HCEC 1CT (cell line): ENCODE results near the gene PVALB.
"Not testable (repeated sequence)": the region's sequence is repeated elsewhere in the genome, so short reads cannot be mapped to it uniquely, and the experiment has no call there.

Experiments
- DNase-seq: peaks from one replicate; pipeline ENCODE4 v3.0.0-alpha.2; 2017

The PVALB gene

DNA sequence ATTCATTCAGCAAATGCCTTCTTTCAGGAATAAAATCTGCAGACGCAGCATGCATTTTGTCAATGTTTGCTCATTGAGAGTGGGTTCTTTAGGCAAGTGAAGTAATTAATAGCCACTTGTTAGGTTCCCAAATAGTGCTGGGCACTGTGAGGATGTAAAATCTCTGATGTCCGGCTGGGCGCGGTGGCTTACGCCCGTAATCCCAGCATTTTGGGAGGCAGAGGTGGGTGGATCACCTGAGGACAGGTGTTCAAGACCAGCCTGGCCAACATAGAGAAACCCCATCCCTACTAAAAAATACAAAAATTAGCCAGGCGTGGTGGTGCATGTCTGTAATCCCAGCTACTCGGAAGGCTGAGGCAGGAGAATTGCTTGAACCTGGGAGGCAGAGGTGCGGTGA is 62.0 kb downstream of the PVALB start:
- DNase-seq = not testable (repeated sequence)

DNA sequence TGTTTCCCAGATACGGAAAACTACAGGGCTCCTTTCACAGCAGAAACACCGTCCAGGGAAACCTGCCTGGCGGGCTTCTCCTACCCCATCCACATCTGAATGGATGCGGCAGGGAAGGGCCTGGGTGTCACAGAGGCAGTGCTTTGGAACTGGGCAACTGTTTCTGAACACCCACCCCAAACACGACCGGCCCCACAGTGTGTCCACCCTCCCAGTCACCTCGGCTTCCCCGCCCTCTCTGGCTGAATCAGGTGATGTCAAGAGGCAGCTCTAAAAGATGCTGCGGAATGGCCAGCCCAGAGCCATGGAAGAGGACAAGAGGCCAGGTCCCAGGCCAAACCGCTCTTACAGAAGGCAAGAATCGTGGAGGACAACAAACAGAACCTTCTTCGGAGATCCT is 62.9 kb downstream of the PVALB start:
- DNase-seq = no peak

DNA sequence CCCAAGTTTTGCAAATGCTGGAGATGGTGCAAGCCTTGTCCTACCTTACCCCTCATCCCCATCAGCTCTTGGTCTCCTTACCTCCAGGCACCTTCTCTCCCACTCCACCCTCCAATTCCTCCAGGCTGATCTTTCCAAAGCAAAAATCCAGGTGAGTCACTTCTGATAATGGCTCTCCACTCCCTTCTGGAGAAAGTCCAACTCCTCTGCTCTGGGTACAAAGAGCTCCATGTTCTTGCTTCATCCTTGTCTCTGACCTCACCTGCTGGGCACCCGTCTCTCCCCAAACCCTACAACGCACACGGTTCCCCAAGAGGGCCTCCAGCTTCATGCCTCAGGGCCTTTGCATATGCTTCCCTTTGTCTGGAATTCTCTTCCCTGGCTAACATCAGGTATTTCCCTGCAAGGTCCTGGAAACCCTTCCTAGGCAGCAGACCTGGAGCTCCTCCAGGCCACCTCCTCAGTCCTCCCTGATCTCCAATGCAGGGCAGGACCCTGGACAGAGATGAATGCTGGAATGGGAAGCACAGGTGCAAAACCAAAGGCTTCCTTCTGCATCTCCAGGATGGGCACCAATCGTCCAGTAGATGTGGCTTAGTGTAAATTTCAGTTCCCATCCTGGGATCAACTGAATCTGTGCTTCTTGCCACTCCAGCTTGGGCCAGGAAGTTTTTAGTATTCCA is 63.6 kb downstream of the PVALB start:
- no peak for DNase-seq
